Spleen (tissue), 11 donors: ENCODE results near the gene FAM222B. TPM values are rescaled to one million over a fixed set of nuclear protein-coding genes. Genes with fewer than 3 reads are reported as not detected.

Experiments
- DNase-seq: peaks from one replicate; pipeline ENCODE4 v3.0.0-alpha.2; 2020
- H3K27ac ChIP-seq, 8 donors: fragments of 200-600 bp; sonication (generic) in 7 of 8; 1 replicate in 4 of 8; 2 replicates in 4 of 8; pipeline versions ENCODE4 v1.5.0 to v1.8.0; 2016 to 2021; ENCODE audit warnings: inconsistent platforms in 4 of 8, mild to moderate bottlenecking in 4 of 8, moderate library complexity in 1 of 8
- H3K27me3 ChIP-seq, 7 donors: fragments of 200-600 bp; sonication (generic) in 6 of 7; replicated peaks in 1 of 7; 1 replicate in 4 of 7; 2 replicates in 3 of 7; pipeline versions ENCODE4 v1.5.0 to v1.8.0; 2016 to 2021; ENCODE audit warnings: inconsistent platforms in 3 of 7, mild to moderate bottlenecking in 1 of 7
- H3K36me3 ChIP-seq, 6 donors: fragments of 200-600 bp; sonication (generic) in 5 of 6; 1 replicate in 4 of 6; 2 replicates in 2 of 6; pipeline versions ENCODE4 v1.5.0 to v1.8.0; 2016 to 2021; ENCODE audit warnings: inconsistent platforms in 2 of 6
- H3K4me1 ChIP-seq, 6 donors: fragments of 200-600 bp; sonication (generic) in 5 of 6; 1 replicate in 3 of 6; 2 replicates in 3 of 6; pipeline versions ENCODE4 v1.5.0 to v1.8.0; 2016 to 2021; ENCODE audit warnings: inconsistent platforms in 3 of 6
- H3K4me3 ChIP-seq, 8 donors: fragments of 200-600 bp; sonication (generic) in 7 of 8; 1 replicate in 4 of 8; 2 replicates in 4 of 8; pipeline versions ENCODE4 v1.5.0 to v1.8.0; 2016 to 2021; ENCODE audit warnings: inconsistent platforms in 4 of 8, mild to moderate bottlenecking in 4 of 8, moderate library complexity in 2 of 8
- H3K9me3 ChIP-seq, 8 donors: fragments of 200-600 bp; sonication (generic) in 7 of 8; 1 replicate in 4 of 8; 2 replicates in 4 of 8; pipeline versions ENCODE4 v1.5.0 to v1.8.0; 2016 to 2021; ENCODE audit warnings: inconsistent platforms in 4 of 8
- CTCF ChIP-seq, 11 experiments: fragments of 200-600 bp in 7 of 11; fragments of 450-650 bp in 4 of 11; sonication (generic) in 4 of 11; IDR thresholded peaks in 8 of 11; conservative IDR thresholded peaks in 3 of 11; 1 replicate in 7 of 11; 2 replicates in 4 of 11; pipeline versions ENCODE4 v1.4.0 to v1.8.0; 2016 to 2021; ENCODE audit warnings: antibody characterized with exemption in 11 of 11, inconsistent platforms in 4 of 11, mild to moderate bottlenecking in 1 of 11
- POLR2A ChIP-seq, 3 donors: fragments of 450-650 bp; IDR thresholded peaks; one replicate each; pipeline ENCODE4 v1.5.1; 2017; ENCODE audit warnings: antibody characterized with exemption in 3 of 3, mild to moderate bottlenecking in 1 of 3
- POLR2AphosphoS5 ChIP-seq, 3 donors: sonication (generic); formaldehyde crosslinking; IDR thresholded peaks; one replicate each; pipeline ENCODE4 v1.5.1; 2017; ENCODE audit warnings: antibody characterized with exemption in 3 of 3
- WGBS, 5 donors: extraction: QIAGEN DNeasy Blood & Tissue Kit in 3 of 5; methylation state at CpG; one replicate each; pipeline versions ENCODE4 v1.1.5 to v1.1.7; 2013 to 2018; 5-methylcytosine and 5-hydroxymethylcytosine counted together
- intact Hi-C: fragments of 100-400 bp; cut with DNase I; formaldehyde crosslinking; loops from one replicate; pipeline ENCODE4 v1.15.0; 2023; ENCODE audit warnings: low total_unique reads
- polyA plus RNA-seq, 3 donors: library from polyadenylated mRNA; stranded (reverse); fragments of 200-250 nt; gene quantifications; one replicate each; pipeline ENCODE4 v1.2.1, GENCODE V29; 2013
- total RNA-seq, 7 donors: library from RNA; depleted of rRNA in 3 of 7; stranded (reverse); fragments of >200 nt in 3 of 7; fragmentation: NEBNext Ultra II Directional in 4 of 7; extraction: Animal tissue kit (Norgen Biotek cat#: 25700) in 4 of 7; gene quantifications; one replicate each; pipeline versions ENCODE4 v1.1.0 to v1.2.1, GENCODE V29; 2016 to 2021
- donor health status: healthy with polysubstance abuse.
- donor health status: DM: no; HTN: no; CAD: no; lungs with moderate emphysema.
- donor health status: DM: no; HTN: no; CAD: no.
- donor health status: Bipolar disorder and iron deficiency.
- donor health status: healthy.
- donor health status: DM: no; HTN: no; CAD: no.
- donor health status: DM: yes; HTN: yes; CAD: no.

Gene FAM222B
- total and polyA plus RNA-seq, 10 donors, result 2.9 to 23.6 (median 15.0) TPM

GRCh38 chr17:28749516-28750177 lies 92.9 kb downstream of the FAM222B start:
- TF ChIP-seq POLR2AphosphoS5 (IDR thresholded peaks at IDR 0.05), result peak in 1 of 3 donors; percentile 2
- TF ChIP-seq POLR2A (IDR thresholded peaks at IDR 0.05), result no peak
- no peak for TF ChIP-seq CTCF (IDR thresholded peaks at IDR 0.05 in 8 of 11, conservative IDR thresholded peaks at IDR 0.05 in 3 of 11)
- DNase-seq, result peak; percentile 79
- H3K36me3 ChIP-seq, result peaks cover 0 to 49% (median 25%) of the 10 kb centered on the region in 6 donors
- H3K4me1 ChIP-seq, result peaks cover 31 to 67% (median 50%) of the 10 kb centered on the region in 6 donors
- H3K9me3 ChIP-seq, result no peaks in the 10 kb centered on the region
- H3K4me3 ChIP-seq, result no peak overlapping the region
- intact Hi-C loops, result loop anchor here (2.0 kb wide), 1 partner anchor 23 kb away; the partner anchor contains the start of gene TLCD1
- H3K27me3 ChIP-seq, result peaks cover 0 to 11% (median 0%) of the 10 kb centered on the region in 7 donors
- H3K27ac ChIP-seq, result peak overlapping the region in 5 of 8 donors; percentile 33 to 96 (median 94)
- 52 to 72% (median 61%) methylated on average over 11 of the region's 11 CpGs for WGBS, 5 donors

GRCh38 chr17:28748852-28749515 lies 93.6 kb downstream of the FAM222B start:
- TF ChIP-seq CTCF (IDR thresholded peaks at IDR 0.05 in 8 of 11, conservative IDR thresholded peaks at IDR 0.05 in 3 of 11) (no peak), POLR2AphosphoS5 (IDR thresholded peaks at IDR 0.05) (peak in 2 of 3 donors; percentile 6 to 61), POLR2A (IDR thresholded peaks at IDR 0.05) (no peak)
- no peaks in the 10 kb centered on the region for H3K9me3 ChIP-seq
- 62 to 86% (median 85%) methylated on average over 17 to 18 of the region's 18 CpGs for WGBS, 5 donors
- H3K4me3 ChIP-seq, result no peak overlapping the region
- peaks cover 0 to 14% (median 0%) of the 10 kb centered on the region in 7 donors for H3K27me3 ChIP-seq
- intact Hi-C loops, result no loop called here
- peaks cover 0 to 49% (median 25%) of the 10 kb centered on the region in 6 donors for H3K36me3 ChIP-seq
- DNase-seq, result peak; percentile 68
- H3K27ac ChIP-seq, result peak overlapping the region in 4 of 8 donors; percentile 38 to 96 (median 94)
- H3K4me1 ChIP-seq, result peaks cover 31 to 74% (median 57%) of the 10 kb centered on the region in 6 donors

GRCh38 chr17:28747801-28748750 lies 94.5 kb downstream of the FAM222B start:
- DNase-seq, result peak; percentile 74
- Histone ChIP-seq H3K27me3 (peaks cover 0 to 14% (median 0%) of the 10 kb centered on the region in 7 donors), H3K27ac (peak overlapping the region in 5 of 8 donors; percentile 38 to 96 (median 94)), H3K9me3 (no peaks in the 10 kb centered on the region), H3K4me3 (no peak overlapping the region), H3K36me3 (peaks cover 0 to 49% (median 25%) of the 10 kb centered on the region in 6 donors), H3K4me1 (peaks cover 31 to 81% (median 63%) of the 10 kb centered on the region in 6 donors)
- intact Hi-C loops, result no loop called here
- TF ChIP-seq POLR2AphosphoS5 (IDR thresholded peaks at IDR 0.05), result peak in 1 of 3 donors; percentile 2
- TF ChIP-seq CTCF (IDR thresholded peaks at IDR 0.05 in 8 of 11, conservative IDR thresholded peaks at IDR 0.05 in 3 of 11), result no peak
- no peak for TF ChIP-seq POLR2A (IDR thresholded peaks at IDR 0.05)
- 81 to 93% (median 89%) methylated on average over 17 to 18 of the region's 18 CpGs for WGBS, 5 donors
